RWPE2 (cell line): ENCODE results near the gene STK32C.

Source experiments
- ATAC-seq: fragments of 200-7000 bp; cut with Tn5 transposase; 3 replicates; pipeline ENCODE4 v1.9.1; 2021; ENCODE audit warnings: low read depth
- DNase-seq: peaks from one replicate; pipeline ENCODE4 v3.0.0-alpha.2; 2020; ENCODE audit warnings: low spot score
- H3K27ac ChIP-seq: fragments of 450-650 bp; 2 replicates; pipeline ENCODE4 v1.5.1; 2017; ENCODE audit warnings: mild to moderate bottlenecking; ENCODE audit not compliant: poor library complexity, severe bottlenecking
- H3K27me3 ChIP-seq: fragments of 250-450 bp; sonication (Bioruptor Pico); 2 replicates; pipeline ENCODE4 v1.5.1; 2021; ENCODE audit warnings: mild to moderate bottlenecking, moderate library complexity; ENCODE audit not compliant: insufficient read depth, poor library complexity, severe bottlenecking
- H3K36me3 ChIP-seq: fragments of 250-450 bp; sonication (Bioruptor Pico); 2 replicates; pipeline ENCODE4 v1.5.1; 2020; ENCODE audit warnings: low read depth, mild to moderate bottlenecking, moderate library complexity
- H3K4me1 ChIP-seq: fragments of 250-450 bp; sonication (Bioruptor Pico); 2 replicates; pipeline ENCODE4 v1.5.1; 2021; ENCODE audit warnings: mild to moderate bottlenecking, moderate library complexity; ENCODE audit not compliant: insufficient read depth, poor library complexity, severe bottlenecking
- H3K4me3 ChIP-seq: fragments of 250-450 bp; sonication (Bioruptor Pico); 2 replicates; pipeline ENCODE4 v1.5.1; 2021; ENCODE audit warnings: mild to moderate bottlenecking, moderate library complexity; ENCODE audit not compliant: severe bottlenecking
- H3K9me3 ChIP-seq: fragments of 250-450 bp; sonication (Bioruptor Pico); 2 replicates; pipeline ENCODE4 v1.5.1; 2021; ENCODE audit warnings: mild to moderate bottlenecking, moderate library complexity; ENCODE audit not compliant: severe bottlenecking
- CTCF ChIP-seq: fragments of 450-650 bp; IDR thresholded peaks from one replicate; pipeline ENCODE4 v1.5.1; 2017; ENCODE audit warnings: mild to moderate bottlenecking, moderate library complexity; ENCODE audit not compliant: poor library complexity, severe bottlenecking

The STK32C gene

GRCh38 chr10:132300582-132300981 is 7.2 kb downstream of the STK32C start:
- no peak for TF ChIP-seq CTCF
- H3K27me3 ChIP-seq: no peaks in the 10 kb centered on the region
- no peaks in the 10 kb centered on the region for H3K9me3 ChIP-seq
- H3K36me3 ChIP-seq: no peaks in the 10 kb centered on the region
- H3K27ac ChIP-seq: no peak overlapping the region
- no peaks in the 10 kb centered on the region for H3K4me1 ChIP-seq
- DNase-seq (no peak), ATAC-seq (no peak)
- H3K4me3 ChIP-seq: no peak overlapping the region

- DNase-seq: no peak
- Histone ChIP-seq H3K36me3 (no peaks in the 10 kb centered on the region), H3K4me1 (no peaks in the 10 kb centered on the region), H3K27ac (no peak overlapping the region), H3K4me3 (no peak overlapping the region), H3K27me3 (no peaks in the 10 kb centered on the region), H3K9me3 (no peaks in the 10 kb centered on the region)
- TF ChIP-seq CTCF: no peak
- ATAC-seq: no peak
Observed at GRCh38 chr10:132299371-132300336, 8.1 kb downstream of the STK32C start.

- no peaks in the 10 kb centered on the region for H3K9me3 ChIP-seq
- no peak for TF ChIP-seq CTCF
- no peaks in the 10 kb centered on the region for H3K27me3 ChIP-seq
- no peaks in the 10 kb centered on the region for H3K36me3 ChIP-seq
- H3K4me3 ChIP-seq: no peak overlapping the region
- DNase-seq (peak; percentile 50), ATAC-seq (no peak)
- H3K27ac ChIP-seq: no peak overlapping the region
- no peaks in the 10 kb centered on the region for H3K4me1 ChIP-seq
Observed at GRCh38 chr10:132298038-132298881, 9.5 kb downstream of the STK32C start.

DNA sequence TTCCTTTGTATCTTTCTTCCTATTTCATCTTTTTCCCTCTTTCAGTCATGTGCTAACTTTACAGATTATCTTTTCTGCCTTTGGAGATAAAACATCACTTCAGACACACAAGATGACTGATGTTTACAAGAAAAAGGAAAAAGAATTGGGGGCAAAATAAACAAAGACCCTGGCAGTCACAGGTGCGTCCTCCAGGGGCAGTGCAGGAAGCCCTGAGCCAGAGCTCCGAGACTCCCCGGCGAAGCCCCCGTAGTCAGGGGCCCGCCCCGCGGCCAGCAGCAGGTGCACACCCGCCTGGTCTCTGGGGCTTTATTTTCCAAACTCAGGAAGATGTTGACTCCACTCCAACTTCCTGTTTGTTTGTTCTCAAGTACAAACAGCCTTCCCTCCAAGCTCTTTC is 10.2 kb downstream of the STK32C start:
- Histone ChIP-seq H3K36me3 (no peaks in the 10 kb centered on the region), H3K4me3 (no peak overlapping the region), H3K9me3 (no peaks in the 10 kb centered on the region), H3K4me1 (no peaks in the 10 kb centered on the region), H3K27ac (no peak overlapping the region), H3K27me3 (no peaks in the 10 kb centered on the region)
- ATAC-seq (no peak), DNase-seq (no peak)
- TF ChIP-seq CTCF: no peak
